ENCODE measurements around the gene HNF4A.
"Not testable (repeated sequence)": the region's sequence is repeated elsewhere in the genome, so short reads cannot be mapped to it uniquely, and the experiment has no call there.

DNA sequence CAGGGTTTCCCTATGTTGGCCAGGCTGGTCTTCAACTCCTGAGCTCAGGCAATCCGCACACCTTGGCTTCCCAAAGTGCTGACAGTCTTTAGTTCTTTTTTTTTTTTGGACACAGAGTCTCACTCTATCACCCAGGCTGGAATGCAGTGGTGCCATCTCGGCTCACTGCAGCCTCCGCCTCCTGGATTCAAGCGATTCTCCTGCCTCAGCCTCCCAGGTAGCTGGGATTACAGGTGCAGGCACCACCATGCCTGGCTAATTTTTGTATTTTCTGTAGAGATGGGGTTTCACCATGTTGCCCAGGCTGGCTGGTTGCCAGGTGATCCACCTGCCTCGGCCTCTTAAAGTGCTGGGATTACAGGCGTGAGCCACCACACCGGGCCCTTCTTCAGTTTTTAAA lies 27.8 kb upstream of the HNF4A start:
- TF ChIP-seq, protein P1, sequence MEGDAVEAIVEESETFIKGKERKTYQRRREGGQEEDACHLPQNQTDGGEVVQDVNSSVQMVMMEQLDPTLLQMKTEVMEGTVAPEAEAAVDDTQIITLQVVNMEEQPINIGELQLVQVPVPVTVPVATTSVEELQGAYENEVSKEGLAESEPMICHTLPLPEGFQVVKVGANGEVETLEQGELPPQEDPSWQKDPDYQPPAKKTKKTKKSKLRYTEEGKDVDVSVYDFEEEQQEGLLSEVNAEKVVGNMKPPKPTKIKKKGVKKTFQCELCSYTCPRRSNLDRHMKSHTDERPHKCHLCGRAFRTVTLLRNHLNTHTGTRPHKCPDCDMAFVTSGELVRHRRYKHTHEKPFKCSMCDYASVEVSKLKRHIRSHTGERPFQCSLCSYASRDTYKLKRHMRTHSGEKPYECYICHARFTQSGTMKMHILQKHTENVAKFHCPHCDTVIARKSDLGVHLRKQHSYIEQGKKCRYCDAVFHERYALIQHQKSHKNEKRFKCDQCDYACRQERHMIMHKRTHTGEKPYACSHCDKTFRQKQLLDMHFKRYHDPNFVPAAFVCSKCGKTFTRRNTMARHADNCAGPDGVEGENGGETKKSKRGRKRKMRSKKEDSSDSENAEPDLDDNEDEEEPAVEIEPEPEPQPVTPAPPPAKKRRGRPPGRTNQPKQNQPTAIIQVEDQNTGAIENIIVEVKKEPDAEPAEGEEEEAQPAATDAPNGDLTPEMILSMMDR (IDR thresholded peaks at IDR 0.05): not testable (repeated sequence)
- not testable (repeated sequence) for TF ChIP-seq POLR2A (IDR thresholded peaks at IDR 0.05)
